ENCODE measurements around the gene NAGPA.
"Not testable (repeated sequence)": the region's sequence is repeated elsewhere in the genome, so short reads cannot be mapped to it uniquely, and the experiment has no call there.

NAGPA gene

DNA sequence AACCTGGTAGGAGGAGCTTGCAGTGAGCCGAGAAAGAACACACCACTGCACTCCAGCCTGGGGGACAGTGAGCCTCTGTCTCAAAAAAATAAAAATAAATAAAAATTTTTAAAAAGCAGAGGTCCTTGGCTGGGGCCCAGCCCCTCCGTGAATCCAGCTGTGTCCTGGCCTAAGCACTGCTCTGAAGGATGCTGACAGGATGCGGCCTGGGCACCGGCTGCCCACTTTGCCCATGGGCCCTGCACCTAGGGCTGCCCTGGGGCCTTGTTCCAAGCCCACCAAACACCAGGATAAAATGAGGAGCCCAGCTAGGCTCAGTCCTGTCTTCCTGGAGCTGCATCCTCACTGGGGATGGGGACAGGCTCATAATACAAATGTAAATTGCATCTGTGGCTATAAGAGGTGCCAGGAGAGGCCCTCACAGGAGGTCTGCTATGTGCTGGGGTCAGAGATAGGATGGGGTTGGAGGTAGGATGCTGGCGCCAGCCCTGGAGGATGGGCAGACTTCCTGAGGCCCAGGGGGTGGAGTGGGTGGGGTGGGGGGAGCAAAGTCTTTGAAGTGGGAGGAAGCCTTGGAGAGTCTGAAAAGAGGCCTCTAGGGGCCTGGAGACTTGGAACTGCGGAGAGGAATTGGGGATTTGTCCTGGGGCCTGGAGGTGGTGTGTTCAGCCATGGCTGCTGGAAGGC is 25.8 kb upstream of the NAGPA start:
- DNase-seq: no peak

DNA sequence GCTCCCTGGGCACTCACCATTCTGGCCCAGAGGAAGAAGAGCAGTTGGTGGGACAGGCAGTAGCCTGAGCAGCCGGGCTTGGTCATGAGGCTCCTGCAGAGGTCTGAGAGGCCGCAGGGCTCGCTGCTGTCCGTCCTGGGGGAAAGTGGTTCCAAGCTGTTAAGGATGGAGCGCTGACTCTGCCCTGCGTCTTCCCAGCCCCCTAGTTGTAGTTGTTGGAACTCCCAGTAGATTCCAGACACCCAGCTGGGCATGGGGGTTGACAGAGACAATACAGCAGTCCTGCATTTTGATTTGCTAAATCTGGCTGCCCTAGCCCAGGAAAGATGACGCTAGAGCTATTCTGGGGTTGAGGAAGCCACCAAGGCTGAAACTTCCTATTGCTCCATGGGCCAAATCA is 24.7 kb upstream of the NAGPA start:
- no peak for DNase-seq

DNA sequence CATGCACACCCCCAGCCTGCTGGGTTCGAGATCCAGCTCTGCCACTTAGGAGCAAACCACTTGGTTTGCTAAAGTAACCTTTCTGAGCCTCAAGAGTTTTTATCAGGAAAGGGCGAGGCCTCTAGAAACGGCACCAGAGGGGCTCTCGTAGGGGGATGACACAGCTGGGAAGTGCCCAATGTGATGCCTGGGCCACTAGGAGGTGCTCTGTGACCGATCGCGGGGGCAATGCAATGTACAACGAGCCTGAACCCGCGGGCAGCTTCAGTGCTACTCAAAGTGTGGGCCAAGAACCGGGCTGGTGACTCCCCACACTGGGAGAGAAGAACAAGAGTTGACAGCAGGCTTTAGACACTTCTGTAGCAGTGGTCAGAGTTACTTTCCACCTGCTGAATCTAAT is 22.6 kb upstream of the NAGPA start:
- DNase-seq: peak; percentile 16

DNA sequence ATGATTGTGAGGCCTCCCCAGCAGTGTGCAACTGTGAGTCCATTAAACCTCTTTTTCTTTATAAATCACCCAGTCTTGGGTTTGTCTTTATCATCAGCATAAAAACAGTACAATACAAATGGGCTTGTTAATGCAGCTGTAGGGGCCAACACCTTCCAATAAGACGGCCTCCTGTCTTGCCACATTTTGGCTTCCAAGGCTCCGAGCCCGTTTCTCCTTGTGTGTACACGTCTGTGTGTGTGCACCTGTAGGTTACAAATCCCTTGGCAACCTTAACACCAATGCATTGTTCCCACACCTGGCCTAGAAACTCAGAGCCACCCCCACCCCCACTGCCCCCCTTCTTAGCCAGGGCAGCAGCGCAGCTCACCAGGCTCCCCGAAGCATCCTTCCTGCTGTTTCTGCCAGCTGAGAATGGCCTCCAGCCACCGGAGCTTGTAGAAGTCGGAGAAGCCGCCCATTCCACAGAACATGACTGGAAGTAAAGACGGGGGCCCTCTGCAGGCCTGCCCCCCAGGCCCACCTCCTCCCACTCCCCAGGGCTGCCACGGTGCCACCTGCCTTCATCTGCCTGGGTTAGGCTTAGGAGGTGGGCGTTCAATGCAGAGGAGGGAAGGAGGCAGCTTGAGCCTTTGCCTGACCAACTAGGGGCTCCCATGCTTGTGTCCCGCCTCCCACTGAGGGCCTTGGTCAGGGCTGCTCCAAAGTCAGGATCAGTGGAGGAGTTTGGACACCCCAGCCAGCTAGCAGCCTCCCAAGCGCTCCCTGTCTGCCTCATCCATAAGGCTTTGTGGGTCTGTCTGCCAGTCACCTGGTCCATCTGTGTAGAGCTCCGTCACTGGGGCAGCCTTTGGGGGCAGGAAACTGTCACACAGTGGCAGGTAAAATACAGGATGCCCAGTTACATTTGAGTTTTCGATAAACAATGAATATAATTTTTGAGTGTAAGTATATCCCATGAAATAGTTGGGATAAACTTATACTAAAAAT is 21.4 kb upstream of the NAGPA start:
- DNase-seq: no peak

DNA sequence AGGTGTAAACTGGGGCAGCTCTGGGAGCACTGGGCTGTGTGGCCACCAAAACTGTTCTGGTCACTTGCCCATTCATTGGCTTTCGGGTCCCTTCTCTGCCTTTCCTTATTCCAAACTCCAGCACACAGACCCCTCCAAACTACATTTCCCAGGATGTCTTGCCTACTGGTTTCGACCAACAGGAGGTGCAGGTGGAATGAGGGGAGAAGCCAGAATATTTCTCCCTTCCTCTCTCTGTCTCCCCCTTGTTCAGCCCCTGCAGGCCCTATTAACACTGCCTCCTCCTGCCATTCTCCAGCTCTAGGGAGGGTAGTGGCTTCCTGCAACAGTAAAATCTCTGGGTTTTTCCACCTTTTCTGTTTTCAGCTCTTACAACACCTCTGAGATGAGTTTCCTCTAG is 13.2 kb upstream of the NAGPA start:
- DNase-seq: no peak

DNA sequence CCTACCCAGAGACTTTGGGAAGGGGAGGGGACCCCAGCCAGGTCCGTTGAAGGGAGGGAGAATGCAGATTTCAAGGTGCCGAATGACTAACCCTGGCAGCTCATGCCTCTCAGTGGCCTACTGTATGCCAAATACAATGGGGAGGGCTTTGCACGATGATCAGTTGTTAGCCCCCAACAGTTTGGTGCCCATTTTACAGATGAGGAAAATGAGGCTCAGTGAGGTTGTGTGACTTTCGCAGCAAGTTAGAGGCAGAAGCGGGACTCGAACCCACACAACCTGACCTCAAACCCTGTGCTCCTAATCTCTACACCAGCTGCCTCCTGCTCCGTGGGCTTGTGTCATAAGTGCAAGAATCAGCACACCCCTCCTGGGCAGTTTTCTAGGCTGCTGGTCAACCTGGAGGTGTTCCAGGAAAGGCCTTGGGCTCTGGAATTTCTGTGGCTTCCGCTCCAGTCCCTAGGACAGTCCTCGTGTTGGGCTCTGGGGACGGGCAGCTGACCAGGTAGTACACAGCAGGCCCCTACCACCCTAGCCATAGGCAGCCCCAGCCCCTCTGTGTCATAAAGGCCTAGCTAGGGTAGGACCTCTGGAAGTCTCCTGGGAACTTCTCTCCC is 11.9 kb upstream of the NAGPA start:
- DNase-seq: no peak

DNA sequence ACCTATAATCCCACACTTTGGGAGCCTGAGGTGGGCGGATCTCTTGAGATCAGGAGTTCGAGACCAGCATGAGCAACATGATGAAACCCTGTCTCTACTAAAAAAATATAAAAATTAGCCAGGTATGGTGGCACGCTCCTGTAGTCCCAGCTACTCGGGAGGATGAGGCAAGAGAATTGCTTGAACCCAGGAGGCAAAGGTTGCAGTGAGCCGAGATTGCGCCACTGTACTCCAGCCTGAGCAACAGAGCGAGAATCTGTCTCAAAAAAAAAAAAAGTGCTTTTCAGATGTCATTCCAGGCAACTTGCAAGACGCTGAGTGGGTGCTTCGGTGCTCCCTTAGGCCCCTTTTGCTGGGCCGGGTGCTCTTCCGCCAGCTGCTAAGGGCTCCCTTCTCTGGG is 10.8 kb upstream of the NAGPA start:
- not testable (repeated sequence) for DNase-seq

DNA sequence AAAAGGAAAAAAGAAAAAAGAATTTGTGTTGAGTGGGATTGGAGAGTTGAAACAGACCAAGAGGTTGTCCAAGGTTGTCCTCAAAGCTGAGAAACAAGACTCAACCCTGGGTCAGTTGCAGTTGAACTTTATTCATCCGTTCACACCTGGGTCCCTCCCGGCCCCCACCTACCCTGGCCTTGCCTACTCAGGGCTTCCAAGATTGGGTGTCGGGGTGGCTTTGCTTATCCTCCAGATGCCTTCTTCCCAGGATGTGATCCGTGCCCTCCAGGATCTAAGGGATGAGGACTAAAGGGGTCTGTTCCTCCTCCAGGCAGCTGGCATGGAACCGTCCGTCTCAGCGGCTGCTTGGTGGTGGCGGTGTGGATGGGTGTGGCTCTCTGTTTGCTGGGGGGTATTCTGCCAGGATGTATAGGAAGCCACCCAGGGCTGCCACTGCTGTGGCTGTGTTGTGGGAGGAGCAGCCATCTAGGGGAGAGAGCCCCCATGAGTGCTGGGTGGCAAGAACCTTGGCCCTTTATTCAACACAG is 10.3 kb upstream of the NAGPA start:
- DNase-seq: no peak

DNA sequence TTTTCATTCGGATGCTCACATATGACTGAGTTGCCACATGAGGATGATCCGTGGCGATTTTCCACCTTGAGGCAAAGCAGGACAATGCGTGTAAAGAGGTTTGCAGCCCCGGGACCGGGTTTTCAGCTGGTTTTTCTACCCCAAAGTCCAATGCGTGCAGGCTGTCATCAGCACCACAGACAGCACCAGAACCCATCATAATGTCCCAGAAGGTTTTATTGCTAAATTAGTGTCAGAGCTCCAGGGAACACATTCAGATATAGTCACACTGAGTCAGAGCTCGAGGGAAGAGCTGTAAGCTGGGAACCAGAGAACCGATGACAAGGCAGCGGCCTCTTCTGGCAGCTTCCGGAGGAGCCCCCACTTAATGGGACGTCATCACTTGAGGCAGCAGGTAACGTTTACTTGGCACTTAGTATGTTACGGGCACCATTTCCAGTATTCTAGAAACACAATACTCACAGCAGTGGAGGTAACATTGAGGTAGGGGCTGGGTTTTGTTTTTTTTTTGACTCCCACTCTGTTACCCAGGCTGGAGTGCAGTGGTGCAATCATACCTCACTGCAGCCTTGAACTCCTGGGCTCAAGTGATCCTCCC is 8.9 kb upstream of the NAGPA start:
- no peak for DNase-seq

DNA sequence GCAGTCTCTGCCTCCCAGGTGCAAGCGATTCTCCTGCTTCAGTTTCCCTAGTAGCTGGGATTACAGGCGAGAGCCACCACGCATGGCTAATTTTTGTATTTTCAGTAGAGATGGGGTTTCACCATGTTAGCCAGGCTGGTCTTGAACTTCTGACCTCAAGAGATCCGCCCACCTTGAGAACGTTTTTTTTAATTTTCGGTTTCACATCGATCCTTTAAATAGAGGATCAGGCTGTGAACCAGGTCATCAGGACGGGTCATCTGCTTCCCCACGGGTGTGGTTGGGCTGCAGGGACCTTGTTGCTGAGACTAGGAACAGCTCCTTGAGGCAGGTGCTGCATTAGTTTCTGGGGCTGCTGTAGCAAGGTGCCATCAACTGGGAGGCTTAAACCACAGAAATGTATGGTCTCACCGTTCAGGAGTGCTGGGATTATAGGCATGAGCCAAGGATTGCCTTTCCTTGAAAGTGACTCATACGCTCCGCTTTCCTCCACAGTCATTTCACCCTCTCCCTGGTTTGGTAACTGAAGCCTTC is 7.9 kb upstream of the NAGPA start:
- no peak for DNase-seq

DNA sequence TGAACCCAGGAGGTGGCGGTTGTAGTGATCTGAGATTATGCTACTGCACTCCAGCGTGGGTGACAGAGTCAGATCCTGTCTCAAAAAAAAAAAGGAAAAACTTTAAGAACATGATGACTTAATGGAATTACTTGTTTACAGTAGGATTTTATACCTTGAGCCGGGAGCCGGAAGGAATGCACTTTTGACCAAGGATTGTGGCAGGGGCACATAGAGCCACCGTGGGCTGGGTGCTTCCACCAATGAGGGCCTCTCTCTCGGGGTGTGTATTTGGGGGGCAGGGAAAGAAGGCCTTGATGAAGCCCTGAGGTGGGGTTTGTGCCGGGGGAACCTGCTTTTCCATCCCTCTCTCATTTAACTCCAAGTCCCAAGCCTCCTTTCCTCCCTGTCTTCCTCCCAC is 6.7 kb upstream of the NAGPA start:
- no peak for DNase-seq

DNA sequence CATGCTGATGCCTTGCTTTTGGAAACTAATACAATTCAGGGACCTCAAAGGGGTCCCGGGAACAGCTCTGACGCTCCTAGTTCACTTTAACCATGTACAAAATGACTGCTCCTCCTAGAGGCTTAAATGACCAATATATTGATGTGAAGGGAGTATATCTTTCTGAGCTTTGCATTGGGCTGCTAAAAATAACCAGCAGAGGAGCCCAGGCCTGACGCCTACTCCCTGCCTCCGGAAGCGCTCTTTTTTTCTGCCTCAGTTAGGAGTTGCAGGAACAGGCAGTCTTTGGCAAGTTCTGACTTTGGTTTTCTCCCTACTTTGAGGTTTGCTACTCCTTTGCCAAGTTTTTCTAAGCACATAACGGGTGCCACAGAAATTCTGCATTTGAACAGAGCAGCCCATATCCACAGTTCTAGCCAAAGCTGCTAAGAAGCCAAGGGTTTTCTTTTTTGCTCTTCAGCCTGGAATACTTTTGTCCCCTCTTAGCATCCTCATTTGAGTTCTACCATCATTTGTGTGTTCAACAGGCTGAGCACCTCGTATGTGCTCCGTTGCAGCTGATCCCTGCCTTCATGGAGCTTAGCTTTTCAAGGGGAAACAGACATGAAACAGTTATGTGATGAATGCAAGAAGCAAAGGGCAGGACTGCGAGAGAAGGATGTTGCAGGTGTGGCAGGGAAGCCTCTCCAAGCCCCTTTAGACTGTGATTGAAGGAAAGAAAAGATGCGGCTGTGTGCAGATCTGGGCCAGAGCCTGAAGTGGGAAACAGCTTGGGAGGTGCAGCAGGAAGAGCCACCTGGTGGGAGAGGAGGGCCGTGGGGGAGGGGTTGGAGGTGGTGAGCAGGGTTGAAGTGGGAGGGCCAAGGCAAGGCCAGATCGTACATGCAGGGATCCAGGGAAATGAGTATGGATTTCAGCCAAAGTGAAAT is 2.8 kb upstream of the NAGPA start:
- DNase-seq: no peak

DNA sequence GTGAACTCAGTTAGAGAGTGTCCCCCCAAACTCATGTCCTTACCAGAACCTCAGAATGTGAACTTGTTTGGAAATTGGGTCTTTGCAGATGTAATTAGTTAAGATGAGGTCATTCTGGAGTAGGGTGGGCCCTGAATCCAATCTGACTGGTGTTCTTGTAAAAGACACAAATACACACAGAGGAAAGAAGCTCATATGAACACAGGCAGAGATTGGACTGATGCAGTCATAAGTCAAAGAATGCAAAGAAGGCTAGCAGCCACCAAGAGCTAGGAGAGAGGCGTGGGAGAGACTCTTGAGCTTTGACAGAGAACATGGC is 2.1 kb upstream of the NAGPA start:
- DNase-seq: no peak

DNA sequence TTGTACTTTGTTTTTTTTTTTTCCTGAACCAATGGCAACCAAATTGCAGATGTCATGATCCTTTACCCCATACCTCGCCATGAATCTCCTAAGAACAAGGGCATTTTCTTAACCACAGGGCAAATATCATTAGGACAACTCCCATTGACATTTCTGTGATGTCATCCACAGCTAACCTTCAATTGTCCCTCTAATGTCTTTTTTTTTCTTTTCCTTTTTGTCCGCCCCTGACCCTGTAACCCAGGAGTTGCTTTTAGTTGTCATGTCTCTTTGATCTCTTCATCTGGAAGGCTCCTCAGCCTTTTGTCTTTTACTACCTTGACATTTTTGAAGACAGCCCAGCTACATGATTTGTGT is 410 bp upstream of the NAGPA start:
- peak; percentile 24 for DNase-seq

DNA sequence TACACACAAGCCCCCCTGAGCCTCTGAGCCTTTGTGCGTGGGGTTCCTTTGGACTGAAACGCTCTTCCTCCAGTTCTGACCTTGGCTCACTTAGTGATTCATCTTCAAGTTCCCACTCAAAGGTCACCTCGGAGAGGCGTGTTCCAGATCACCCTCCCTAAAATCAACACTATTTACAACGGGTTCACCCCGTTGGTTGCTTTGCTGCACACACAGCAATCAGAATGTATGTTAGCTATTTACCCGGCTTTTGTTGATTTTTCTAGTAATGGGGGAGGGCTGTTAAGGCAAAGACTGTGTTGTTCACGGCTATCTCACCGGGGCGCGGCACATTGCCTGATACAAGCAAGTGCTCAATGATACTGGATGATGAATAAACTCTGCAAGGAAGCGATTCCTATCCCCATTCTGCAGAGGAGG is 977 bp downstream of the NAGPA start:
- DNase-seq: no peak

DNA sequence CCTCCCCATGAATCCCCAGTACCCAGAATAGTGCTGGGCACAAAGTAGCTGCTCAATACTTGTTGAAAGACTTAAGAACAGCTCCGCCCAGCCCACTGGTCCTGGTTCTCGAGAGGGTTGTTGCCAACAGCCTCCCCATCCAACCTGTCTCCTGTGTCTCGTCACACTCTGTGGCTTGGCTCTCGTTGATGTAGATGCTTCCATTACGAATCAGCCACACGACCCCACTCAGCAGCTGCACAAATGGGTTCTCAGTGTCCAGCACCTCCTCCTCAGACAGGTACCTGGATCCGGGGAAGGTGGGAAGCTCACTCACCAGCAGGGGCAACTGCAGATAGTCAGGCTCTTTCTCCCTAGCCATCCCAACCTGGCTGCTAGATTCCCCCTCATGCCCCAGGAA is 2.1 kb downstream of the NAGPA start:
- no peak for DNase-seq

DNA sequence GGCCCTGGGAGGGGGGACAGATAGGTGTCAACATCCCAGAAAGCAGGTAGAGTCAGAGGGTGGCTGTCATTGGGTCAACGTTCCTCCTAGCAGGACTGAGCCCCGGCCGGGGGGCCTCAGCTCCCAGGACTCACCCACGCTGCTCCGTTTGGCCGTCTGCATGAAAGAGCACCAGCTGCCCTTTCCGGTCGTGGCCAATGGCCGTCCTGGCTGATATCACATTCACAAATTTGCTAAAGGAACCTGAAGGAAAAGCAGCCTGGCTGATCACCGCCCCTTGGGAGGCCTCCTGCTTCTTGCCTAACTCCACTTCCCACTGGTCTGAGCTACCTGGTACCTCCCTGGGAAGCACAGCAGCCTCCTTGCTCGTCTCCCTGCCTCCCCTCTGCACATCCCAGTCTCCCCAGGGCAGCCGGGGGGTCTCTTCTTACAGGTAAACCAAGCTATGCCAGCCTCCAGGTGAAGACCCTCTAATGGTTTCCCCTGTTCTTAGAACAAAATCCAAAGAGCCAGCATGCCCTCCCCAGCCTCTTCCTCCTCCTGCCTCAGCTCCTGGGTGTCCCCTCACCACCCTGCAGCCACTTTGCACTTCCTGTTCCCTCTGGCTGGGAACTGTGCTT is 3.4 kb downstream of the NAGPA start:
- no peak for DNase-seq

DNA sequence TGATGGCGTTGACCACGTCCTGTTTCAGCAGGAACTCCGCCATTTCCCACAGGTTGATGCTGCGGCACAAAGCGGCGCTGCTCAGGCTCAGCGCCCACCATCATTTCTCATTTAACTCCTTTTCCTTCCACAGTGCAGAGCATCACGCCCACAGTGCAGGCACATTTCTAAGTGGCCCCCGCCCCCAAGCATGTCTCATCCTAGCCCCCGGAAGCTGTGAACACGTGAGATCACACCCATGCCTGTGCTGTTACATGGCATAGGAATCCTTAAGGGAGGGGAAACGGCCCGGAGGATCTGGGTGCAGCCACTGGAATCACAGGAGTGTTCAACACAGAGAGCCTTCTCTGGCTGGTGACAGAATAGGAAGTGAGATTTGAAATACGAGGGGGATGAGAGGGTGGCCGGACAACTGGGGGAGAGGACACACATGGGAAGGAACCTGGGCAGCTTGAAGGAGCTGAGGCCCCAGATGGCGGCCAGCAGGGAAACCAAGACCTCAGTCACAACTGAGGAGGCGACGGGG is 4.7 kb downstream of the NAGPA start:
- DNase-seq: no peak

DNA sequence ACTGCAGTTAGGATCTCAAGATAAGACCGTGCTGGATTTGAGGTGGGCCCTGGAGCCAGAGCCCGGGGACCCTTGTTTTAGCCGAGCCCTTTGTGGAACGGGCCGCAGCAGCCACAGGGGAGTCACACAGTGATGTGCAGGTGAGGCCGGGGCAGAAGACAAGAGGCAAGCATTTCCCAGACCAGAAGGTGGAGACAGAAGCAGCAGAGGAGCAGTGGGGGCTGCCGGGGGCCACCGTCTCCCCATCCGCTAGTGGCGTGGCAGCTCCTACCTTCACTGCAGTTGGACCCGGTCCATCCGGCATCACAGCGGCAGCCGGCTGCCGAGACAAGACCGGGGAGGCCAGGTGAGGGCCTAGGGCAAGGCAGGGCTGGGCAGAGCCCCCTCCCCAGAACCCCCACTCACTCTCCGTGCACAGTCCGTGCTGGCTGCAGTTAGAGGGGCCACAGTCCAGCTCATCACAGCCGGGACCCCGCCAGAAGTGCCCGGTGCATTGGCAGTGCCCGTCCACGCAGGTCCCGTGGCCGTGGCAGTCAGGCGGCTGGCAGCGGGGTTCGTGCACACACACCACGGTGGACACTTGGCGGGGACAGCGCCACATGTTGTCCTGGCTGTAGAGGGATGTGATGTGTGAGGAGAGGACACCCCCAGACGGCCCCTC is 6.0 kb downstream of the NAGPA start:
- DNase-seq: no peak

DNA sequence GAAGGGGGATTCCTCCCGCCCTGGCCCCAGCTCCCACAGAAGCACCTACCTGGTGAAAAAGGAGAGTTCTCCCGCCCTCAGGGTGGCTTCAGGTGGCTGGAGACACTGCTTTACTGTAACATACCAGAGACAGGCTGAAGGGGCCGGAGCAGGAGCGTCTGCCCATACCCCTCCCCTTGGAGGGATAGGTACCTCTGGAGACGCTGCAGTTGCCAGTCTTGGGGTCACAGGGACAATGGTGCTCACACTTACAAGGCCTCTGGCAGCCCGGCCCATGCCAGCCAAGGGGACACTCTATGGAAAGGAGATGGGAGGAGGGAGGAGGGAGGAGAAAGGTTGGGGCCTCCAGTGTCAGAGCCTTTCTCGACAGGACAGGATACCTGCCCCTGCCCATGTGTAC is 6.6 kb downstream of the NAGPA start:
- no peak for DNase-seq

DNA sequence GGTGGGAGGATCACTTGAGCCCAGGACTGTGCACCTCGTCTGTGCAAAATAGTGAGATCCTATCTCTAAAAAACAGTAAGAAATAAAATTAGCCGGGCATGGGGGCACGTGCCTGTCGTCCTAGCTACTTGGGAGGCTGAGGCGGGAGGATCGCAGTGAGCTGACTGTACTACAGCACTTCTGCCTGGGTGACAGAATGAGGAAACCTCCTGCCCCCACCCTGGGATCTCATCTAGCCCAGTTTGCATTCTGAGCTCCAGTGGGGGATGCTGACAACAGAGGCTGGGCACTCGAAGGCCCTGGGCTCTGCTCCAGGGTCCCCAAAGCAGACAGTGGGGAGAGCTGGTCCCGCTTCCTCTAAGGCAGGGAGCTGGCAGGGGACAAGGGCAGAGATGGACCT is 7.1 kb downstream of the NAGPA start:
- DNase-seq: no peak
